Mucosa of stomach (tissue), 1 donor: ENCODE measurements around the gene ZFYVE27.

Source experiments
- H3K27me3 ChIP-seq: one replicate; pipeline ENCODE4 v1.7.0; 2013; ENCODE audit warnings: mild to moderate bottlenecking, low read length; ENCODE audit not compliant: control insufficient read depth, insufficient read depth
- H3K36me3 ChIP-seq: one replicate; pipeline ENCODE4 v1.7.0; 2013; ENCODE audit warnings: low read length; ENCODE audit not compliant: control insufficient read depth, insufficient read depth
- H3K4me1 ChIP-seq: one replicate; pipeline ENCODE4 v1.7.0; 2013; ENCODE audit warnings: mild to moderate bottlenecking, low read length; ENCODE audit not compliant: control insufficient read depth, insufficient read depth
- H3K4me3 ChIP-seq: one replicate; pipeline ENCODE4 v1.7.0; 2013; ENCODE audit warnings: low read length
- H3K9ac ChIP-seq: one replicate; pipeline ENCODE4 v1.7.0; 2013; ENCODE audit warnings: mild to moderate bottlenecking, low read length, moderate library complexity
- H3K9me3 ChIP-seq: one replicate; pipeline ENCODE4 v1.7.0; 2013; ENCODE audit warnings: mild to moderate bottlenecking, low read length, moderate library complexity; ENCODE audit not compliant: control insufficient read depth
- donor health status: Pancreatic carcinoma.

The ZFYVE27 gene

DNA sequence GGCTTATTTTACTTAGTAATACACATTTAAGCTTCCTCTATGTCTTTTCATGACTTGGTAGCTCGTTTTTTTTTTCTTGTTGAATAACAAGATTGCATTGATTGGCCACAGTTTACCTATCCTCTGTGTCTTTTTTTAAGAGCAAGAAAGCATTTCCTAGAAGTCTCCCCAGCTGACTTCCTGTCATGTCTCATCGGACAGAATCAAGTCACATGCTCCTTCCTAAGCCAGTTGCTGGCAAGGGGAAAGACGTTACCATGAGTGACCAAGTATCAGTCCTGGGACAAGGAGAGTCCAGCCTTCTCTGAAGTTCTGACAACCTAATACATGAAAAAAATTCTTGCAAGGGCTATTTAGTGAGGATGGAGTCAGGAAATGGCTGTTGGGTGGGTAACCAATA lies 59.7 kb downstream of the ZFYVE27 start:
- no peak overlapping the region for H3K9ac ChIP-seq
- H3K27me3 ChIP-seq = peaks cover 5% of the 10 kb centered on the region
- H3K9me3 ChIP-seq = no peaks in the 10 kb centered on the region
- H3K36me3 ChIP-seq = no peaks in the 10 kb centered on the region
- H3K4me3 ChIP-seq = no peak overlapping the region
- peaks cover 2% of the 10 kb centered on the region for H3K4me1 ChIP-seq

GRCh38 chr10:97798958-97799610 lies 62.2 kb downstream of the ZFYVE27 start:
- no peaks in the 10 kb centered on the region for H3K36me3 ChIP-seq
- no peak overlapping the region for H3K4me3 ChIP-seq
- no peak overlapping the region for H3K9ac ChIP-seq
- H3K9me3 ChIP-seq = no peaks in the 10 kb centered on the region
- peaks cover 5% of the 10 kb centered on the region for H3K27me3 ChIP-seq
- no peaks in the 10 kb centered on the region for H3K4me1 ChIP-seq

- no peaks in the 10 kb centered on the region for H3K9me3 ChIP-seq
- peaks cover 5% of the 10 kb centered on the region for H3K27me3 ChIP-seq
- no peak overlapping the region for H3K4me3 ChIP-seq
- H3K4me1 ChIP-seq = no peaks in the 10 kb centered on the region
- H3K9ac ChIP-seq = no peak overlapping the region
- no peaks in the 10 kb centered on the region for H3K36me3 ChIP-seq
Observed at GRCh38 chr10:97800474-97800873, 63.5 kb downstream of the ZFYVE27 start.

DNA sequence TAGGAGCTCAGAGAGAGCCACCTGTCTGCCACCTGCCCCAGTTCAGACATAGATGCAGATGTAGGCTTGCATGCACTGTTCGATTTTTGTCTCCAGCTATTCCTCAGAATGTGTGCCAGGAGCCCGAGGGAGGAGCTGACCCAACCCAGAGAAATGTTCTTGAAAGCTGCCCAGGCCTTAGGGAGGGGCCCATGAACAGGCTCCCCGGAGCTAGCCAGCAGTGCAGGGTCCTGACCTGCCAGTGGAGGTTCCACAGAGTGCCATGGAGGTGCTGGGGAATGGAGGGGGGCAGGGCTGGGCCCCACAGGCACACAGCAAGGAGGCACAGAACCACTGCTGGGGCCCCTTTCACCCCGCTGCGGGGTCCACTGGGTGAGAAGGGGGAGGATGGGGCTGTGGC lies 64.5 kb downstream of the ZFYVE27 start:
- no peaks in the 10 kb centered on the region for H3K4me1 ChIP-seq
- no peaks in the 10 kb centered on the region for H3K36me3 ChIP-seq
- H3K9ac ChIP-seq = no peak overlapping the region
- H3K4me3 ChIP-seq = no peak overlapping the region
- H3K9me3 ChIP-seq = no peaks in the 10 kb centered on the region
- H3K27me3 ChIP-seq = peaks cover 5% of the 10 kb centered on the region

GRCh38 chr10:97805096-97805884 lies 68.4 kb downstream of the ZFYVE27 start:
- H3K4me1 ChIP-seq = no peaks in the 10 kb centered on the region
- no peaks in the 10 kb centered on the region for H3K9me3 ChIP-seq
- H3K36me3 ChIP-seq = no peaks in the 10 kb centered on the region
- H3K27me3 ChIP-seq = no peaks in the 10 kb centered on the region
- H3K9ac ChIP-seq = no peak overlapping the region
- no peak overlapping the region for H3K4me3 ChIP-seq

GRCh38 chr10:97805949-97806348 lies 69.0 kb downstream of the ZFYVE27 start:
- Histone ChIP-seq H3K36me3 (no peaks in the 10 kb centered on the region), H3K9me3 (no peaks in the 10 kb centered on the region), H3K27me3 (no peaks in the 10 kb centered on the region), H3K4me1 (no peaks in the 10 kb centered on the region), H3K9ac (no peak overlapping the region), H3K4me3 (no peak overlapping the region)

DNA sequence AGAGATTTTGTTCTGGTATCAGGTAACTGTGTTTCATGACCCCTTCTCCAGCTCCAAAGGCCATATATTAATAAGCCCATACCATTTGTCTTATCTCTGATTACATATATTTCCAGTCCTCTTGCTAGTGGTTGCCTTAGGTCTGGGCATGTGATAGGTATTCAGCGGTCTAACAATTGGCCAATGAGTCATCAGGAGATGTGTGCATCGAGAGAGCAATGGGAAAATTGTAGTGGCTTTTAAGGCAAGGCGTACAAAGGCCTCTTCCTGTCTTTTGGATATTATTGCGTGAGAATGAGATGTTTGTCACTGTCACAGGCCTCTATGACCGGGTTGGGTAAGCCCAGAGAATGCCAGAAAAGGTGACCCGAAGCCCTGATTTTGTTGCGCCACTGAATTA lies 73.5 kb downstream of the ZFYVE27 start:
- H3K27me3 ChIP-seq = no peaks in the 10 kb centered on the region
- no peak overlapping the region for H3K9ac ChIP-seq
- H3K36me3 ChIP-seq = no peaks in the 10 kb centered on the region
- no peaks in the 10 kb centered on the region for H3K9me3 ChIP-seq
- H3K4me1 ChIP-seq = no peaks in the 10 kb centered on the region
- no peak overlapping the region for H3K4me3 ChIP-seq
